ENCODE measurements around the gene CDKL2. TPM values are rescaled to one million over a fixed set of nuclear protein-coding genes. Genes with fewer than 3 reads are reported as not detected.

CDKL2 gene
- total and polyA plus RNA-seq, 2 of the 4 experiments (the other 2 are of a cell fraction): 0.09 to 0.18 TPM

- intact Hi-C loops (cut with micrococcal nuclease): no loop called here
- Histone ChIP-seq H2BK5ac (ENCODE audit: low read depth, low read length, poor library complexity, severe bottlenecking) (no peak overlapping the region), H3K9ac (ENCODE audit: low read depth, low read length) (no peak overlapping the region), H3K9me1 (ENCODE audit: insufficient read depth, low read length) (peaks cover 2% of the 10 kb centered on the region; the same call in 1 of the 2 replicates), H3K27ac (ENCODE audit: insufficient read depth, low read length) (no peak overlapping the region), H2AK5ac (ENCODE audit: low read depth, low read length) (no peak overlapping the region), H3K4me1 (ENCODE audit: control insufficient read depth, insufficient read depth, low read length) (no peaks in the 10 kb centered on the region), H3K23ac (ENCODE audit: low read depth, low read length) (no peak overlapping the region), H2BK120ac (ENCODE audit: low read depth, low read length) (no peak overlapping the region), H3K18ac (ENCODE audit: low read depth, low read length) (no peak overlapping the region), H3K79me1 (ENCODE audit: low read depth in 1 of 2, low read length in 2 of 2) (no peaks in the 10 kb centered on the region), H3K9me3 (ENCODE audit: control insufficient read depth, insufficient read depth, low read length) (no peaks in the 10 kb centered on the region), H3K4me3 (ENCODE audit: insufficient read depth, low read depth, low read length) (no peak overlapping the region), H4K8ac (ENCODE audit: low read depth in 2 of 2, low read length in 2 of 2) (no peak overlapping the region), H3K36me3 (ENCODE audit: control insufficient read depth, insufficient read depth, low read length) (no peaks in the 10 kb centered on the region), H2BK20ac (ENCODE audit: low read depth, low read length) (no peak overlapping the region), H3K27me3 (ENCODE audit: control insufficient read depth, insufficient read depth, low read length) (peaks cover 6% of the 10 kb centered on the region), H3K14ac (replicated peaks; ENCODE audit: low read depth, low read length) (no peak overlapping the region), H2AK9ac (replicated peaks; ENCODE audit: low read depth, low read length, poor library complexity) (no peak overlapping the region), H2AFZ (replicated peaks; ENCODE audit: low read length, poor library complexity) (no peak overlapping the region), H3K4me2 (ENCODE audit: low read depth, low read length) (no peak overlapping the region), H3K4ac (ENCODE audit: low read depth, low read length) (no peak overlapping the region), H4K20me1 (ENCODE audit: insufficient read depth, low read length) (no peaks in the 10 kb centered on the region), H2BK15ac (ENCODE audit: low read depth, low read length) (no peak overlapping the region), H3K56ac (ENCODE audit: extremely low read depth, insufficient read depth, low read length) (no peak overlapping the region), H4K5ac (ENCODE audit: low read depth, low read length) (no peak overlapping the region), H4K91ac (ENCODE audit: insufficient read depth, low read depth, low read length) (no peak overlapping the region)
- dilution Hi-C loops (cut with HindIII; ENCODE audit: low sequenced_read_pairs, unreplicated experiment): no loop called here
- ChIA-PET CTCF (interaction anchor here (0.6 to 0.7 kb wide), 2 partner anchors 12 to 35 kb away, joined by 3 read pairs; no protein-coding TSS in a partner anchor), POLR2A (ENCODE audit: unreplicated experiment) (no interaction called here)
- TF ChIP-seq MXI1 (IDR thresholded peaks at IDR 0.05; ENCODE audit: borderline replicate concordance, low read depth, low read length) (no peak), SMC3 (IDR thresholded peaks at IDR 0.05; ENCODE audit: low read depth, low read length) (no peak), RAD21 (IDR thresholded peaks at IDR 0.05; ENCODE audit: low read length) (no peak), RFX5 (IDR thresholded peaks at IDR 0.05; ENCODE audit: low read depth, low read length) (no peak), RCOR1 (IDR thresholded peaks at IDR 0.05; ENCODE audit: insufficient replicate concordance, low read length) (no peak), POLR2A (IDR thresholded peaks at IDR 0.05; ENCODE audit: low read depth, low read length) (no peak), CHD1 (IDR thresholded peaks at IDR 0.05; ENCODE audit: low read depth, low read length) (no peak), BHLHE40 (IDR thresholded peaks at IDR 0.05; ENCODE audit: low read depth, low read length) (no peak), FOS (IDR thresholded peaks at IDR 0.05; ENCODE audit: low read depth, low read length) (no peak), NFE2L2 (IDR thresholded peaks at IDR 0.05; ENCODE audit: low read depth, low read length) (no peak), USF2 (IDR thresholded peaks at IDR 0.05; ENCODE audit: low read depth, low read length) (no peak), CTCF (conservative IDR thresholded peaks at IDR 0.05; ENCODE audit: low read depth, low read length) (no peak), MAZ (IDR thresholded peaks at IDR 0.05; ENCODE audit: borderline replicate concordance, low read depth, low read length) (no peak)
- no peak for ATAC-seq (ENCODE audit: low read depth)
- no TSS peak for BruUV-seq (replicated peaks)
- DNase-seq: no peak
- no CpG with 5 or more reads among the region's 3 CpGs for WGBS, 2 experiments (ENCODE audit: extremely low coverage in 2 of 2, insufficient read length in 1 of 2)
- in situ Hi-C loops (cut with MboI; ENCODE audit: low sequenced_read_pairs): no loop called here
Measured at GRCh38 chr4:75596061-75596460, 34.3 kb downstream of the CDKL2 start.

Data from IMR-90 (cell line).